COLO668 (cell line): Measurements from ENCODE around the gene EPHA3.

ENCODE experiments used
- DNase-seq: peaks from one replicate; lab custom pipeline; 2025; ENCODE audit not compliant: unreplicated experiment; lab: John Stamatoyannopoulos, UW

Gene EPHA3

DNA sequence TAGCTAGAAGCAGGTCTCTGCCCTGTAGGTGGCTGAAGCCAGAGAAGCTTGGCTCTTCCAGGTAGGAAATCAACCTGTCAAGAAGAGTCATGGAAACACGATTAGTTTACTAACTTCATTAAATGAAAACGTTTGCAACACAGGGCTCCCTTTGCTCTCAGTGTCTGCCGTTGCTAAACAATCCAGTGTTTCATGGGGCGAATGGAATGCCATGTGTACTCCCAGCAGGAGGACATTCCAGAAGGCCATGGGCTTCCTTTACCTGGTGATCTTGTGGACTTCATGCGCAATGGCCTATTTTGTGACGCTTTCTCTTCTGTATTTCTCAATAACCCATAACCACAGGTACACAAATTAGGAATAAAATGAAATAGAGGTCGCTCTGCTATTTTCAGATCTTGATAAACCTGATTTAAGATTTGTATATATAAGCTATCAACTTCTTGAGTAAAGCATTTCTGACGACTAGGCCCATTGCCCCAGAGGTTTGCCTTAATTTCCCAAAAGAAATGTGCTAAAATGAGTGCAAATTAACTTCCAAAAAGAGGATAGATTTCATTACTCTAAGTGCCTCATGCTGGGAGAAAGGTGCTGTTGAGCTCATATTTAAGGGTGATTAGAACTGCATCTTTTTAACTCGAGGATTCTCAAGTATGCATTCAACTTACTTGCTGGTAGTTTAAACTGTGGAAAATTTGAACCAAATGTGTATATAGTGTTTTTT is 171.0 kb downstream of the EPHA3 start:
- DNase-seq, result no peak

GRCh38 chr3:89280301-89280700 is 172.9 kb downstream of the EPHA3 start:
- no peak for DNase-seq

GRCh38 chr3:89280822-89281365 is 173.5 kb downstream of the EPHA3 start:
- DNase-seq, result no peak

GRCh38 chr3:89287902-89288508 is 180.6 kb downstream of the EPHA3 start:
- DNase-seq, result no peak

GRCh38 chr3:89289574-89290190 is 182.3 kb downstream of the EPHA3 start:
- no peak for DNase-seq

GRCh38 chr3:89297199-89297598 is 189.8 kb downstream of the EPHA3 start:
- no peak for DNase-seq

GRCh38 chr3:89300526-89300925 is 193.1 kb downstream of the EPHA3 start:
- no peak for DNase-seq

GRCh38 chr3:89300981-89301380 is 193.6 kb downstream of the EPHA3 start:
- no peak for DNase-seq

DNA sequence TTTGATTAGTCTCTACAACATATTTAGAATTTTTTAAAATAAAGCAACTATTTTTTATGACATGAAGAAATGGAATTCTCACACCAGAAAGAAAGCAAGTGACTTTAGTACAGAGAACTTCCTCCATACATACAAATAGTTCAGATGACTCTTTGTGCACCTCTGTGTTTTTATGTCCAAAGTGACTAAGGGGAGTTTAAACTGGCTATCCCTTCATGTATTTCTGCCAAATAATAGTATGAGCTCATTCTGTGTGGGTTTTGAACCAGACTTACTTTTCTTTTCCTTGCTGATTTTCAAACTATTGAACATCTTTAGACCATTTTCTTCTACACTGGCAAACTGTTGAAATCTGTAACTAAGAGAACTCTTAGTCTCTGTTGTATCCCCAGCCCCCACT is 196.3 kb downstream of the EPHA3 start:
- DNase-seq, result no peak

- no peak for DNase-seq
These were observed 199.1 kb downstream of the EPHA3 start for GRCh38 chr3:89306540-89306939.

GRCh38 chr3:89311581-89311980 is 204.2 kb downstream of the EPHA3 start:
- no peak for DNase-seq

DNA sequence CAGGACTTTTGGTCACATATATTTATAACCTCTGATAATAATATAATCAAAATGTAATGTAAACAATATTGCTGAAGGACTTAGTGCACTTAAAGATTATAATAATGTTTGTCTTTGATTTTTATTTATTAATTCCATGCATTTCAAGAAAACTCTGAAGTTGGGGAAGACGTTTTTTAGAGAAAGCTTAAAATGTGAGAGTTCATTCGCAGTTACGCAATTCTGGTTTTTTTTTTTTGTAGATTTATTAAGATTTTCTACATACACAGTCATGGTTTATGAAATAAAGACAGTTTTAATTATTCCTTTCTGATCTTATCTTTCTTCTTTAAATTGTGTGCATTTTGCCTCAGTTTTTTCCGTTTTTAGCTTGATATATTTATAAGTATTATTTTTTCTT is 204.7 kb downstream of the EPHA3 start:
- DNase-seq, result no peak

DNA sequence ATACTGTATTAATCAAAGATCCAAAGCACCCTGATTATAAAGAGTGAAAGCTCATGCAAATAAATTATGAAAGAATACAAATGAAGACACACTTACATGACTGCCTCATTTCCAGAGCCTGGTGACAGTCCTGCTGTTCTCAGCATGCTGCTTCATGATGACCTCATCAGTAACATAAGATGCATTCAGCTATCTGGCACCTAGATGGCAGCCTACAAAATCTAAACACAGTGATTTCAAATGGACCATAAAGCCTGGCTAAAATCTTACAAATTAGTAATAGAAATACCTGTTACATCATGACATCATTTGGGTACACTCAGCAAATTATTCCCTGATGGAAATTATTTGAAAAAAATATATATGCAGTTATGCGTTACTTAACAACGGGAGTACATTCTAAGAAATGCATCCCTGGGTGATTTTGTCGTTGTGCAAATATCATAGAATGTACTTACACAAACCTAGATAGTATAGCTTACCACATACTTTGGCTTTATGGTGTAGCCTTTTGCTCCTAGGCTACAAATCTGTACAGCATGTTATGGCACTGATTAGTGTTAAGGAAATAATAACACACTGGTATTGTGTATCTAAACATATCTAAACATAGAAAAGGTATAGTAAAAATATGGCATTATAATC is 207.2 kb downstream of the EPHA3 start:
- no peak for DNase-seq

- no peak for DNase-seq
These were observed 208.5 kb downstream of the EPHA3 start for GRCh38 chr3:89315750-89316470.

- DNase-seq, result no peak
These were observed 212.8 kb downstream of the EPHA3 start for GRCh38 chr3:89320186-89320585.

GRCh38 chr3:89326997-89327396 is 219.6 kb downstream of the EPHA3 start:
- no peak for DNase-seq

DNA sequence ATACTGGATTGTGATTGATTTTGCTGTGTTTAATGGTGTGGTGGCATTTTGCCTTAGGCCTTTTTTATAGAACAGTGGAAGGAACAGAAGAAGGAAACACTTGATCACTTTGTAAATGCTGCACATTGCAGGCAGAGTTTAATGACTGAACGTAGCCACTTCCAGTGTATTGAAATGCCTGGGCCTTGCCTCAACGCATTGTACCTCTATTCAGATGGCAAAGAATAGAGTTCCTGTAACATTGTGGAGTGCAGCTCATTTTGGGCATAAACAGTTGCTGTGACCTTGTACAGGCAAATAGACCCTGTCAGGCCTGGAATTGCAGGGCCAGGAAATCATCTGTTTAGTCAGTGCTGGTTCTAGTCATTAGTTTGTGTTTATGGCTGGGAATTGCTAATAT is 225.0 kb downstream of the EPHA3 start:
- no peak for DNase-seq

DNA sequence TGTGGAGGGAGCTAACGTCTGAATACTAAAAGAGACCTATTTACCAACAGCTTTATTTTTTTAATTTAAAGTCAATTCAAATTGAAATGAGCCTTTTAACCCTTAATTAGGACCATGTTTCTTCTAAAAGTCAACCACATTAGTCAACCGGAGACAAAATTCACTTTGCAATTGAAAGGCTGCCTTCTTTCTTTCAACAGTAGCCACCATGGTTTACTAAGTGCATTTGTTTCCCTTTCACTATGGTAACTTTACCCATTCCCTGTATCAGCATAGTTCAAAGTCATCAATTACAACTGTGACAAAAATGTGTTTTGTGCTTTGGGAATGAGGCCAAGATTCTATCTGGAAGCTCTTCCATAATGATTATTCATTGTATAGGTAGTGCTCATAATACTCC is 225.4 kb downstream of the EPHA3 start:
- no peak for DNase-seq

- DNase-seq, result no peak
These were observed 228.3 kb downstream of the EPHA3 start for GRCh38 chr3:89335693-89336092.

GRCh38 chr3:89340408-89340807 is 233.0 kb downstream of the EPHA3 start:
- DNase-seq, result no peak

GRCh38 chr3:89344076-89344475 is 236.7 kb downstream of the EPHA3 start:
- DNase-seq, result no peak
